GM21447 (cell line): Measurements from ENCODE around the gene MACC1.

Experiments
- ATAC-seq: cut with Tn5 transposase; IDR thresholded peaks from one replicate; pipeline ENCODE4 v1.9.1; 2021; ENCODE audit not compliant: unreplicated experiment

Gene MACC1

GRCh38 chr7:20183086-20183485, 34.1 kb downstream of the MACC1 start:
- ATAC-seq = no peak

- ATAC-seq = no peak
These were observed 40.5 kb downstream of the MACC1 start for GRCh38 chr7:20176578-20177242.

- no peak for ATAC-seq
These were observed 43.4 kb downstream of the MACC1 start for GRCh38 chr7:20173828-20174227.

GRCh38 chr7:20172736-20173334, 44.3 kb downstream of the MACC1 start:
- ATAC-seq = peak; percentile 55

GRCh38 chr7:20170633-20171032, 46.6 kb downstream of the MACC1 start:
- no peak for ATAC-seq

GRCh38 chr7:20165146-20165510, 52.1 kb downstream of the MACC1 start:
- no peak for ATAC-seq

GRCh38 chr7:20164425-20165145, 52.6 kb downstream of the MACC1 start:
- ATAC-seq = no peak

- ATAC-seq = no peak
These were observed 54.5 kb downstream of the MACC1 start for GRCh38 chr7:20162665-20163064.

- no peak for ATAC-seq
These were observed 57.9 kb downstream of the MACC1 start for GRCh38 chr7:20159226-20159747.

GRCh38 chr7:20158684-20159083, 58.5 kb downstream of the MACC1 start:
- peak; percentile 63 for ATAC-seq

- ATAC-seq = no peak
These were observed 59.7 kb downstream of the MACC1 start for GRCh38 chr7:20157456-20157855.

- ATAC-seq = no peak
These were observed 63.2 kb downstream of the MACC1 start for GRCh38 chr7:20153999-20154398.

- ATAC-seq = no peak
These were observed 63.6 kb downstream of the MACC1 start for GRCh38 chr7:20153567-20153966.

- no peak for ATAC-seq
These were observed 64.7 kb downstream of the MACC1 start for GRCh38 chr7:20152511-20152910.

- ATAC-seq = no peak
These were observed 65.3 kb downstream of the MACC1 start for GRCh38 chr7:20151708-20152456.

GRCh38 chr7:20146451-20146850, 70.7 kb downstream of the MACC1 start:
- ATAC-seq = no peak

GRCh38 chr7:20144801-20145200, 72.4 kb downstream of the MACC1 start:
- no peak for ATAC-seq

- ATAC-seq = no peak
These were observed 75.5 kb downstream of the MACC1 start for GRCh38 chr7:20141666-20142065.

- ATAC-seq = no peak
These were observed 76.2 kb downstream of the MACC1 start for GRCh38 chr7:20141002-20141345.

GRCh38 chr7:20140291-20141001, 76.7 kb downstream of the MACC1 start:
- ATAC-seq = no peak

GRCh38 chr7:20136647-20137046, 80.5 kb downstream of the MACC1 start:
- ATAC-seq = no peak
